A549 treated with Mapracorat at 1 μM for 4 hours (cell line): ENCODE data around the gene FAM217A. TPM values are rescaled to one million over a fixed set of nuclear protein-coding genes. Genes with fewer than 3 reads are reported as not detected.

Experiments
- total RNA-seq: library from RNA; stranded (reverse); fragments of 200-300 nt; extraction: Qiagen RNA extraction; gene quantifications from 5 replicates; pipeline ENCODE4 v1.2.3, GENCODE V29; 2022

Gene FAM217A, protein sequence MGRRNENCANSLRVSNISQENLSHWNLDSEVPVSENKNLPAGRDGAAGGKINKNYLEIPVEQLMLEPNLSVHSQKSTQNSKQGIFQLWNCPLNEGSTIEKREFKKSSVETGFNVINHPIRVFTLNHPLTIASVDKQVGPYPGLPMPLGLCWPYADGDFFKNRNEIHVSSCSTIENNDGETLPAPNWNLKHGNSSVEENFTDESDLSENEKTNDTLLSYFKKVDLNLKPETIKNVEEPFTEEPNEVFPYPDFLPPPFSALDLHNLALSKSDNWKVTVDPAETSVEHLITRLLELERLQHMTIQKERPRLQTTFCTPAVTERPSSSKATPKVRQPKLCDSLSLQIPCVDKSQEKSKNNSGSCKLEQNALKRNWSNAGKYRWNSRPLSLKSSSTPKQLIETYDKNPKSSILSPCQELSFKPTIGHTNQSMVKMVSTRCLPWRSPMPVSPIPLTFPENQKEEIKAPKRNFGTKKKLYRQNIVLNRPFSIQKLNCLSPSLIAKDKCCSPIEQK
- total RNA-seq = not detected in 5 replicates

GRCh38 chr6:4078691-4079471 lies at the start of gene FAM217A:
Gene FAM217A (minus strand): TSS chr6:4079137. CDS start chr6:4077414, 1,723 bp downstream.

Other genes starting within 250 kb of the FAM217A start
- 4.6 to 7.4 TPM (median 6.4 TPM) in 5 replicates for gene FAM50B, start 229.8 kb downstream of the FAM217A start, total RNA-seq
- gene ECI2, start 56.4 kb upstream of the FAM217A start, total RNA-seq = 44.7 to 63.5 TPM (median 47.5 TPM) in 5 replicates